Endothelial cell of umbilical vein (primary cell): ENCODE data around the gene LMX1A. TPM values are rescaled to one million over a fixed set of nuclear protein-coding genes. Genes with fewer than 3 reads are reported as not detected.

Source experiments
- BruUV-seq: library from RNA; stranded (reverse); fragments of 400-500 nt; replicated peaks from 2 replicates; lab custom pipeline; 2021; lab: Mats Ljungman, UMichigan
- CTCF ChIA-PET: fragments of 300-600, 350-600 bp; sonication (Branson Sonifier 250); formaldehyde crosslinking; loops from one replicate; lab custom pipeline; 2021; ENCODE audit warnings: antibody characterized with exemption, inconsistent platforms; lab: Charles Lee
- POLR2A ChIA-PET: fragments of 300-600, 350-600 bp; sonication (Branson Sonifier 250); formaldehyde crosslinking; loops from one replicate; lab custom pipeline; 2021; ENCODE audit warnings: antibody characterized with exemption, inconsistent platforms; lab: Charles Lee
- DNase-seq: peaks from one replicate; pipeline ENCODE4 v3.0.0-alpha.2; 2011; ENCODE audit warnings: low read depth, low spot score
- FAIRE-seq: peaks from 2 replicates; lab custom pipeline; 2011; peaks lifted over from hg19 to GRCh38; lab: Jason Lieb, UNC
- H2AFZ ChIP-seq: 2 replicates; pipeline ENCODE4 v1.6.0; 2012; ENCODE audit warnings: low read depth, low read length, control low read depth, inconsistent platforms
- H3K27ac ChIP-seq: 2 replicates; pipeline ENCODE4 v1.5.1; 2011; ENCODE audit warnings: low read depth, mild to moderate bottlenecking, control low read depth, low read length, moderate library complexity; ENCODE audit not compliant: insufficient read depth
- H3K27me3 ChIP-seq, 2 experiments: 2 replicates each; pipeline versions ENCODE4 v1.6.0 to v1.6.1; 2011; ENCODE audit warnings: low read length in 2 of 2, mixed read lengths in 1 of 2; ENCODE audit not compliant: control insufficient read depth in 2 of 2, insufficient read depth in 2 of 2
- H3K36me3 ChIP-seq, 2 experiments: 2 replicates in 1 of 2; 3 replicates in 1 of 2; pipeline ENCODE4 v1.5.1; 2011; ENCODE audit warnings: low read length in 2 of 2, mild to moderate bottlenecking in 1 of 2, moderate library complexity in 1 of 2; ENCODE audit not compliant: control insufficient read depth in 2 of 2, insufficient read depth in 2 of 2; ENCODE audit errors: extremely low read depth in 1 of 2
- H3K4me1 ChIP-seq: 3 replicates; pipeline ENCODE4 v1.5.1; 2011; ENCODE audit warnings: mild to moderate bottlenecking, low read length; ENCODE audit not compliant: control insufficient read depth, insufficient read depth; ENCODE audit errors: extremely low read depth
- H3K4me2 ChIP-seq: 2 replicates; pipeline ENCODE4 v1.6.1; 2011; ENCODE audit warnings: low read length, control low read depth, mixed read lengths; ENCODE audit not compliant: insufficient read depth
- H3K4me3 ChIP-seq, 3 experiments: fragments of 200-600 bp in 1 of 3; sonication (generic), shearing (Covaris generic) in 1 of 3; replicated peaks in 1 of 3; 2 replicates each; pipeline ENCODE4 v1.5.1; 2011 to 2016; ENCODE audit warnings: control low read depth in 3 of 3, low read length in 3 of 3, mild to moderate bottlenecking in 2 of 3, inconsistent platforms in 1 of 3, low read depth in 1 of 3, moderate library complexity in 1 of 3; ENCODE audit not compliant: insufficient read depth in 1 of 3
- H3K79me2 ChIP-seq: 2 replicates; pipeline ENCODE4 v1.6.0; 2012; ENCODE audit warnings: low read length, inconsistent platforms; ENCODE audit not compliant: control insufficient read depth, insufficient read depth
- H3K9ac ChIP-seq: replicated peaks from 2 replicates; pipeline ENCODE3; 2011; ENCODE audit warnings: low read length, control low read depth; ENCODE audit not compliant: insufficient read depth; ENCODE audit errors: extremely low read depth
- H3K9me1 ChIP-seq: replicated peaks from 3 replicates; pipeline ENCODE4 v1.6.0; 2011; ENCODE audit warnings: mild to moderate bottlenecking, low read length; ENCODE audit not compliant: control insufficient read depth, insufficient read depth; ENCODE audit errors: extremely low read depth
- H3K9me3 ChIP-seq: replicated peaks from 2 replicates; pipeline ENCODE4 v1.5.1; 2012; ENCODE audit warnings: low read length, inconsistent platforms; ENCODE audit not compliant: control insufficient read depth, insufficient read depth
- H4K20me1 ChIP-seq: replicated peaks from 2 replicates; pipeline ENCODE3; 2011; ENCODE audit warnings: mild to moderate bottlenecking, low read length; ENCODE audit not compliant: control insufficient read depth, insufficient read depth; ENCODE audit errors: extremely low read depth
- CTCF ChIP-seq, 2 donors: IDR thresholded peaks; 1 replicate in 1 of 2; 2 replicates in 1 of 2; pipeline ENCODE4 v1.5.1; 2011; ENCODE audit warnings: low read length in 2 of 2, mild to moderate bottlenecking in 2 of 2, moderate library complexity in 2 of 2, control low read depth in 1 of 2, inconsistent platforms in 1 of 2, low read depth in 1 of 2; ENCODE audit not compliant: insufficient read depth in 1 of 2; ENCODE audit errors: extremely low read depth in 1 of 2
- EZH2 ChIP-seq: IDR thresholded peaks from 2 replicates; pipeline ENCODE4 v1.6.1; 2012; ENCODE audit warnings: borderline replicate concordance, low read depth, mild to moderate bottlenecking, moderate library complexity, low read length, inconsistent platforms; ENCODE audit not compliant: severe bottlenecking
- FOS ChIP-seq: IDR thresholded peaks from 2 replicates; pipeline ENCODE4 v1.6.1; 2011; ENCODE audit warnings: mild to moderate bottlenecking, low read length, moderate library complexity, borderline replicate concordance; ENCODE audit not compliant: insufficient read depth
- GATA2 ChIP-seq: IDR thresholded peaks from 2 replicates; pipeline ENCODE4 v1.7.0; 2011; ENCODE audit warnings: low read depth, mild to moderate bottlenecking, moderate library complexity, mixed read lengths, low read length; ENCODE audit not compliant: insufficient read length, insufficient read depth
- JUN ChIP-seq: IDR thresholded peaks from 2 replicates; pipeline ENCODE4 v1.6.1; 2011; ENCODE audit warnings: borderline replicate concordance, low read depth; ENCODE audit not compliant: insufficient read length, insufficient read depth
- MAX ChIP-seq: IDR thresholded peaks from 2 replicates; pipeline ENCODE4 v1.6.1; 2011; ENCODE audit not compliant: insufficient read depth, insufficient read length
- MYC ChIP-seq: IDR thresholded peaks from one replicate; pipeline ENCODE4 v1.6.1; 2011; ENCODE audit warnings: mild to moderate bottlenecking, low read depth, low read length
- POLR2A ChIP-seq: IDR thresholded peaks from 2 replicates; pipeline ENCODE4 v1.6.1; 2012; ENCODE audit warnings: low read depth, mild to moderate bottlenecking, control low read depth, low read length
- POLR2AphosphoS5 ChIP-seq: IDR thresholded peaks from 2 replicates; pipeline ENCODE4 v1.6.1; 2012; ENCODE audit warnings: low read depth, mild to moderate bottlenecking, control low read depth, low read length, moderate library complexity; ENCODE audit not compliant: insufficient read depth
- dilution Hi-C: fragments of 300-500 bp; cut with MboI; formaldehyde crosslinking; loops from one replicate; pipeline ENCODE4 v1.15.0; 2019; ENCODE audit warnings: low sequenced_read_pairs; ENCODE audit not compliant: extremely low pct_ligation_motif_present
- intact Hi-C: fragments of 100-400 bp; cut with micrococcal nuclease; formaldehyde crosslinking; loops from one replicate; pipeline ENCODE4 v1.10.0; 2022
- polyA plus RNA-seq, 4 experiments: library from polyadenylated mRNA; depleted of rRNA in 3 of 4; stranded (reverse) in 3 of 4; unstranded in 1 of 4; fragments of >200 nt; gene quantifications; 2 replicates each; pipeline versions ENCODE4 v1.2.1 to v1.2.3, GENCODE V29; 2011 to 2012; ENCODE audit warnings: missing spikeins in 1 of 4
- total RNA-seq: library from RNA; stranded (reverse); gene quantifications from 2 replicates; pipeline ENCODE4 v1.2.3, GENCODE V29; 2021

LMX1A gene
- total and polyA plus RNA-seq, 2 donors (not counting 3 experiments of a cell fraction or from before 2014, with no cell fraction given): not detected

- H3K27me3 ChIP-seq: no peaks in the 10 kb centered on the region
- H2AFZ ChIP-seq: no peak overlapping the region
- no peak overlapping the region for H3K4me3 ChIP-seq
- CTCF ChIA-PET: no interaction called here
- H3K27ac ChIP-seq: no peak overlapping the region
- H3K9ac ChIP-seq: no peak overlapping the region
- H3K4me2 ChIP-seq: no peak overlapping the region
- dilution Hi-C loops: no loop called here
- no peaks in the 10 kb centered on the region for H3K36me3 ChIP-seq
- intact Hi-C loops: no loop called here
- H3K9me3 ChIP-seq: no peaks in the 10 kb centered on the region
- no peaks in the 10 kb centered on the region for H4K20me1 ChIP-seq
- no TSS peak for BruUV-seq
- DNase-seq (no peak), FAIRE-seq (no peak)
- H3K9me1 ChIP-seq: no peaks in the 10 kb centered on the region
- POLR2A ChIA-PET: no interaction called here
- TF ChIP-seq POLR2A (no peak), POLR2AphosphoS5 (no peak), FOS (no peak), EZH2 (no peak), CTCF (IDR thresholded peaks at IDR 0.05; ENCODE audit: extremely low read depth in 1 of 2, insufficient read depth in 1 of 2, low read depth in 1 of 2, low read length in 2 of 2) (no peak), JUN (no peak), GATA2 (no peak), MYC (no peak), MAX (no peak)
- H3K79me2 ChIP-seq: no peaks in the 10 kb centered on the region
- H3K4me1 ChIP-seq: no peaks in the 10 kb centered on the region
These were observed 132.0 kb downstream of the LMX1A start for GRCh38 chr1:165224504-165224903.
